Pancreas (tissue), 10 donors: ENCODE measurements around the gene STAC3. TPM values are rescaled to one million over a fixed set of nuclear protein-coding genes. Genes with fewer than 3 reads are reported as not detected.

Experiments used
- ATAC-seq, 4 donors: fragments of 200-7000 bp; cut with Tn5 transposase; one replicate each; pipeline versions ENCODE4 v1.8.0 to v1.9.1; 2020; ENCODE audit warnings: mild to moderate bottlenecking in 4 of 4, moderate library complexity in 4 of 4
- DNase-seq, 6 donors: peaks; one replicate each; pipeline ENCODE4 v3.0.0-alpha.2; 2020
- FAIRE-seq: peaks from 2 replicates; lab custom pipeline; 2012; peaks lifted over from hg19 to GRCh38; lab: Jason Lieb, UNC
- H3K27ac ChIP-seq, 4 donors: fragments of 200-600 bp; sonication (generic); 1 replicate in 3 of 4; 2 replicates in 1 of 4; pipeline versions ENCODE4 v1.5.0 to v1.8.0; 2020
- H3K27me3 ChIP-seq, 4 donors: fragments of 200-600 bp; one replicate each; pipeline ENCODE4 v1.8.0; 2021
- H3K36me3 ChIP-seq, 3 donors: fragments of 200-600 bp; sonication (generic) in 1 of 3; one replicate each; pipeline versions ENCODE4 v1.5.0 to v1.8.0; 2020 to 2021
- H3K4me1 ChIP-seq, 3 donors: fragments of 200-600 bp; one replicate each; pipeline ENCODE4 v1.8.0; 2021
- H3K4me3 ChIP-seq, 4 donors: fragments of 200-600 bp; sonication (generic) in 2 of 4; one replicate each; pipeline versions ENCODE4 v1.5.0 to v1.8.0; 2020 to 2021
- H3K9me3 ChIP-seq, 4 donors: fragments of 200-600 bp; one replicate each; pipeline ENCODE4 v1.8.0; 2021
- CTCF ChIP-seq, 4 donors: fragments of 200-600 bp; sonication (generic) in 3 of 4; IDR thresholded peaks; one replicate each; pipeline versions ENCODE4 v1.5.0 to v1.8.0; 2021; ENCODE audit warnings: antibody characterized with exemption in 4 of 4
- WGBS, 2 donors: extraction: QIAGEN DNeasy Blood & Tissue Kit; methylation state at CpG; one replicate each; pipeline ENCODE4 v1.1.7; 2013; 5-methylcytosine and 5-hydroxymethylcytosine counted together
- intact Hi-C, 3 donors: fragments of 100-400 bp; cut with DNase I; formaldehyde crosslinking; loops; one replicate each; pipeline versions ENCODE4 v1.11.1 to v1.14.2; 2022
- polyA plus RNA-seq, 2 donors: library from polyadenylated mRNA; stranded (reverse); fragments of 200-250 nt; gene quantifications; one replicate each; pipeline ENCODE4 v1.2.3, GENCODE V29; 2013
- total RNA-seq, 6 donors: library from RNA; stranded (reverse); fragmentation: NEBNext Ultra II Directional in 4 of 6; extraction: Animal tissue kit (Norgen Biotek cat#: 25700) in 4 of 6; gene quantifications; one replicate each; pipeline versions ENCODE4 v1.2.1 to v1.2.4, GENCODE V29; 2021 to 2023
- donor health status: healthy with polysubstance abuse.
- donor health status: DM: no; HTN: no; CAD: no; lungs with moderate emphysema.
- donor health status: DM: no; HTN: no; CAD: no.
- donor health status: control.
- donor health status: control.
- donor health status: Bipolar disorder and iron deficiency.
- donor health status: DM: yes; HTN: yes; CAD: no.
- donor health status: DM: no; HTN: no; CAD: no.
- donor health status: DM: no; HTN: no; CAD: no.
- donor health status: DM: yes; HTN: yes; CAD: no.

STAC3 gene
- total and polyA plus RNA-seq, 8 donors, result 0.46 to 3.0 (median 1.1) TPM

GRCh38 chr12:57223191-57224165 is 27.5 kb downstream of the STAC3 start:
- Histone ChIP-seq H3K36me3 (no peaks in the 10 kb centered on the region), H3K4me3 (no peak overlapping the region), H3K27ac (no peak overlapping the region), H3K4me1 (no peaks in the 10 kb centered on the region), H3K9me3 (no peaks in the 10 kb centered on the region), H3K27me3 (peaks cover 0 to 6% (median 0%) of the 10 kb centered on the region in 4 donors)
- no peak for TF ChIP-seq CTCF (IDR thresholded peaks at IDR 0.05)
- intact Hi-C loops, result no loop called here
- 64 to 68% methylated on average over 22 of the region's 22 CpGs for WGBS, 2 donors
- ATAC-seq, result no peak
- DNase-seq, result peak in 1 of 6 donors; percentile 49
- no peak for FAIRE-seq

- Histone ChIP-seq H3K27me3 (peaks cover 0 to 6% (median 0%) of the 10 kb centered on the region in 4 donors), H3K4me3 (no peak overlapping the region), H3K27ac (no peak overlapping the region), H3K4me1 (peaks cover 0 to 1% (median 1%) of the 10 kb centered on the region in 3 donors), H3K9me3 (no peaks in the 10 kb centered on the region), H3K36me3 (no peaks in the 10 kb centered on the region)
- WGBS, 2 donors, result 49 to 55% methylated on average over 13 of the region's 13 CpGs
- ATAC-seq (no peak), DNase-seq (peak in 1 of 6 donors; percentile 13), FAIRE-seq (no peak)
- no peak for TF ChIP-seq CTCF (IDR thresholded peaks at IDR 0.05)
- intact Hi-C loops, result no loop called here
These were observed 28.4 kb downstream of the STAC3 start for GRCh38 chr12:57222286-57223190.

GRCh38 chr12:57221169-57221917 is 29.6 kb downstream of the STAC3 start:
- ATAC-seq (no peak), DNase-seq (no peak), FAIRE-seq (no peak)
- H3K9me3 ChIP-seq, result no peaks in the 10 kb centered on the region
- no peak overlapping the region for H3K27ac ChIP-seq
- H3K4me3 ChIP-seq, result no peak overlapping the region
- intact Hi-C loops, result no loop called here
- peaks cover 0 to 6% (median 0%) of the 10 kb centered on the region in 4 donors for H3K27me3 ChIP-seq
- no peaks in the 10 kb centered on the region for H3K36me3 ChIP-seq
- peaks cover 0 to 8% (median 7%) of the 10 kb centered on the region in 3 donors for H3K4me1 ChIP-seq
- WGBS, 2 donors, result 27 to 38% methylated on average over 19 to 24 of the region's 24 CpGs
- no peak for TF ChIP-seq CTCF (IDR thresholded peaks at IDR 0.05)

DNA sequence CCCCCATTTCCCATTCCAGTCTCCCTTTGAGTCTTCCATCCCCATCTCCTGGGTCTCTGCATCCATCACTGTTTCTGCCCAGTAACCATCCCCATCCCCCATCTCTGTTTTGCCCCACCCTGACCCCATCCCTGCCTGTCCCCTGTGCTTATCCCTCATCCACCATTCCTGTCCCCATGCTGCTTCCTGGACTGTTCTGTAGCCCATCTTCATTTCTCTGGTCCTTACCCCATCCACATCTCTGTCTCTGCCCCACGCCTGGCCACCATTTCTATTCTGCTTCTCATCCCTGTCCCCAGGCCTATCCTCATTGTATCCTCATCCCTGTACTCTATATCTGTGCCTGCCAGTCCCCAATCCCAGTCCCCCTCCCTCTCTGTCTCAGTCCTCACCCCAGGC is 30.2 kb downstream of the STAC3 start:
- no peak for TF ChIP-seq CTCF (IDR thresholded peaks at IDR 0.05)
- intact Hi-C loops, result no loop called here
- WGBS, 2 donors, result 61 to 74% methylated on average over 1 of the region's 1 CpG
- Histone ChIP-seq H3K9me3 (no peaks in the 10 kb centered on the region), H3K27me3 (peaks cover 0 to 6% (median 0%) of the 10 kb centered on the region in 4 donors), H3K4me1 (peaks cover 0 to 9% (median 8%) of the 10 kb centered on the region in 3 donors), H3K36me3 (no peaks in the 10 kb centered on the region), H3K27ac (no peak overlapping the region), H3K4me3 (no peak overlapping the region)
- ATAC-seq (no peak), FAIRE-seq (no peak), DNase-seq (no peak)
